HG03521 (cell line): ENCODE results near the gene EMCN.

Experiments
- ATAC-seq: cut with Tn5 transposase; IDR thresholded peaks from one replicate; pipeline ENCODE4 v1.9.1; 2021; ENCODE audit warnings: mild to moderate bottlenecking, moderate library complexity; ENCODE audit not compliant: unreplicated experiment

The EMCN gene

DNA sequence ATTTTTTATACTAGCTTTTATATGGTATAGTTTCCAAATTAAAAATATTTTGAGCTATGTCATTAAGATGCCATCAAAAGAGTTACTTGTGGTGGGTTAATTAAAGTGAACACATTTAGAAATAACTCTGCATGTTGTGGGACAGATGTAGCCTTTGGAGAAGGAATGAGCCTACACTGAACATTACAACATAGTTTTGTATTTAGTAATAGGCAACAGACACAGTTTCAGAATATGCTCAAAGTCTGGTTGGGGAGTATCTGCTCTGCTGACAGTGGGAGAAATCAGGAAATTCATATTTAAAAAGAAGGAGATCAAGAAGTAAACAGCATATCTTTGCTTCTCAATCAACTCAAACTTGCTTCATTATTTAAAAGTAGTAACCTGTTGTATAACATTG, 23.7 kb downstream of the EMCN start:
- ATAC-seq, result no peak

DNA sequence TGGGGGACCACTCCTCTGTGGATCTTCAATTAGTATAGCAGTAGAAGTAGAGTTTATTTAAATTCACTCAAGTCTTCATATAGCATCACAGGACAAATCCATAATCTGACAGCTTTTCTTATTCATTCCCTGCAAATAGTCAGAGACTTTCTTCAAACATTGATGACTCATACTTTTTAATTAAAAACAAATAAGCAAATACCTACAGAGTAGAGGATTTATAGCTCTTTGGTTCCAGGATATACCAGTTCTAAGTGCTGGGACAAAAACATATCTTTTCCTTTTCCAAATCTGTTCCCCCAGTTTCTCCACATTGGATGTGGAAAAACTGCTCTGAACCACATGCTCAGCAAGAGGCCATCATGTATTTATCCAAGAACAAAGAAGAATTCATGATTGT, 24.1 kb downstream of the EMCN start:
- ATAC-seq, result no peak

DNA sequence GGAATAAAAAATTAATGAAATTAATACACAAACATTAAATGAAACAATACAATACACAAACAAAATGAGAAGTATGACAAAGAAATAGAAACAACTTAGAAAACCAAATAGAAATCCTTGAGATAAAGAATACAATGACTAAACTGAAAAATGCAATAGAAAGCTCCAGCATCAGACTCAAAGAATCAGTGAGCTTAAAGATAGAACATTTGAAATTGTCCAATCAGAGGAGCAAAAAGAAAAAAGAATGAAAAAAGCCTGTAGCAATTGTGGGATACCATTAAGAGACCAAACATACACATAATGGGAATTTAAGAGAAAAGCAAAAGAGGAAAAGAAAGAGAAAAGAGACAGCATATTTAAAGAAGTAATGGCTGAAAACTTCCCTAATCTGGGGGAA, 25.7 kb downstream of the EMCN start:
- ATAC-seq, result no peak

DNA sequence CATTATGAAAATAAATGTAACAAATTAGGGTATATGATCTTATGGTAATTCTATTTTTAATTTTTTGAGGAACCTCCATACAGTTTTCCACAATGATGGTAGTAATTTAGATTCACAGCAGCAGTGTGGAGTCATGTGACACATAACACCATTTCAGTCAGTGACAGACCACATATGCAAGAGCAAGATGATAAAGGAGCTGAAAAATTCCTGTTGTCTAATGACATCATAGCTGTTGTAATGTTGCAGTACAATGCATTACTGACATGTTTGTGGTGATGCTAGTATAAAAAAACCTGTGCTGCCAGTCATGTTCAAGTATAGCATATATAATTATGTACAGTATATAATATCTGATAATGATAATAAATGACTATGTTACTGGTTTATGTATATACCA, 28.5 kb downstream of the EMCN start:
- no peak for ATAC-seq

DNA sequence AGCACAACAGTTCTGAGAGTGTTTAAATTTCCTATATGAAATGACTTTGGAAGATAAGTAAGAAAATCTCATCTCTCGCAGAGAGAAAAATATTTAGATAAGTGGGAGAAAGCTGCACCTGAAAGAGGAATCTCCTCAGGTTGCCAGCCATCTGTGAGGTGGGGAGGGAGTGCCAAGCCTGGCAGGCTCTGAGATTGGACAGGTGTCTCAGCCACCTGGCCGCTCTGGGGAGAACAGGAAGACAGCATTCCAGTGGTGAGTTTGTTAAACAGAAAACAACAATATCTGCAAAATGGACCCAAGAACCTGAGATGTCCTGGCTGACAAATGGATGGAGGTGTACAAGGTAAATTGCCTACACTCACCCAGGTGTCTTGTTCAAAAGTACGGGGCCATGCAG, 31.3 kb downstream of the EMCN start:
- no peak for ATAC-seq

DNA sequence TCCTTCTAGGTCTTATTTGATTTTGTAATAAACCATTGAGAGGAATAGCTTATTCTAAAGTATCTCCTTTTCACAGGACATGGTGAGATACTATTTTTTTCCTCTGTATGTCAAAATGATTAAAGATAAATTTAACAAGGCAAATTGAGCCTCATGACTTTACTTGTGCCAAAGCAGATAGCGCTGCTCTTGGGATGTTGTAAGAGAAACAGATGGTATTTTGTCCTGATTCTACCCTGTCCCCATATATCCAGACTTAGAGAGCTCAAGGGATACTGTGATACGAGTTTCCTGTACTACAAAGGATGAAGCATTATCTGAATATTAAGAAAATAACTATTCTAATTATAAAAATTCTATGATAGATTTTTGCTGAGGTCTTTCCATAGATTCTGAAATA, 34.0 kb downstream of the EMCN start:
- no peak for ATAC-seq

DNA sequence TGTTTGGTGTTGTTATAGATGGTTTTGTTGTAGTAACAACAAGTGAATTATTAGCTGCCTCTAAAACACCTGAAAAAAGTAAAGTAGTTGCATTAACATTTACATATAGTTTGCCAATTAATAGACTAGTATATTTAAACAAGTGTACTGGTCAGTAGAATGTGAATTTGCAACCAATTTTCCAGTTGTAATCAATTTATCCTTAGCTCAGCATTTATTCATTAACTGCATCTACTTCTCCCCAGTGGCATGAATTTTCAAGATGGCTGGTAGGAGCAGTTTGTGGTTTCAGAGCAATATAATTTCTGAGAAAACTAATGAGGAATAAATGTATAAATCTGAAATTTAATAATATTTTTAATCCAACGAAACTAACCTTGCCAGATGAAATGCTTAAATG, 37.9 kb downstream of the EMCN start:
- ATAC-seq, result no peak

DNA sequence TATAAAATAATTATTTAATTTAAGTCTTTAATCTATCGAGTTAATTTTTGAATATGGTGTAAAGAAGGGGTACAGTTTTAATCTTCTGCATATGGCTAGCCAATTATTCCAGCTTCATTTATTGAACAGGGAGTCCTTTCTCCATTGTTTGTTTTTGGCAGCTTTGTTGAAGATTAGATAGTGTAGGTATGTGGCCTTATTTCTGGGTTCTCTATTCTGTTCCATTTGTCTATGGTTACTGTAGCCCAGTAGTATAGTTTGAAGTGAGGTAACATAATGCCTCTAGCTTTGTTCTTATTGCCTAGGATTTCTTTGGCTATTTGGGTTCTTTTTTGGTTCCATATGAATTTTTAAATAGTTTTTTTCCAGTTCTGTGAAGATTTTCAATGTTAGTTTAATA, 48.3 kb downstream of the EMCN start:
- ATAC-seq, result no peak

DNA sequence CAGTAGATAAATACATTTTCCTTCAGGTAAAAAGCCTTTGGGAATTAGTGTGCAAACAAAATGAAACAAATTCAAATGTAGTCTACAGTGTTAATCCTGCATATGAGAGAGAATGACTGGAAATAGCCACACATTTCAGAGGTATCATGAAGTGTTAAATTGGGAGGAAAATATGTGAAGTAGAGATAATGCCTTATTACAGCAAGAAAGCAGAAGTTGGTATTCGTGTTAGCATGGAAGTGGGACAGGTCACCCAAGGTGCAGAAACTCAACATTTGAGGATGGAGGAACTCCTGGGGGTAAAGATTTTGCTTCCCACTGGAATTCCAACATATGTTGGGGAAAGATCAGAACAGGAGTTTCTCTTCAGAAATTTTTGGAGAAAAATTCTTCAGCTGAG, 51.3 kb downstream of the EMCN start:
- no peak for ATAC-seq

DNA sequence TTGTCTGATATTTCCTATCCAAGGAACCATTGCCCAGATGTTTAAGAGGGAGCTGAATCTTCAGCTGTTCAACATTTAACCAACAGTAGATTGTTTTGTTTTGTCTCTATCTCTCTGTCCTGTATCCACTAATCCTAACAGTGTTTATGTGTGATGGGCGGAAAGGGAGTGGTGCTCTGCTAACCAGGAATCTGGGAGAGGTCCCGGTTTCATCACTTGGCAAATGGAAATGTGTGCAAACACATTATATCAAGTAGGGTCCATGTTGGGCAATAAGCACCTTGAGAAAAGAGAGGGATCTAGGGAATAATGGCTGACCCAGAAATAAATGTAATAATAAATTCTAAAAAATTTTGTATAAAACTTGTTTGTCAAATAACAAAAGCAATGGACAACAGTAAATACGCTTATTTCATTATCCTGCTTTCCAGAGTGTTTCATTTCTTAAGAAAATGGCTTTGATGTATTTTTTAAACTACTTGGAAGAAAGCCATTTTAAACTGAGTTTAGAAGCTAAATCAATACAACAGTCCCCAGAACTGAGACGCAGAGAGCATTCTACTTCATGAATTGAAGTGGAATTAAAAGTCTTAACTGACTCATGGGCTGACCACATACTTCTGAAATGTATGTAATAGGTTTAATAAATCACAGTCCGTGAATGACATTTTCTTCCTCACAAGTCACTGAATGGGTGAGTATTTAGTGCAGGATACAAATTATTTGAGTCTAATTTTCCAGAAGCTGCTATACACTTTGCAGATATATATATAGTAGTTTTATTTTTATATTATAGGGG, 55.8 kb downstream of the EMCN start:
- no peak for ATAC-seq

DNA sequence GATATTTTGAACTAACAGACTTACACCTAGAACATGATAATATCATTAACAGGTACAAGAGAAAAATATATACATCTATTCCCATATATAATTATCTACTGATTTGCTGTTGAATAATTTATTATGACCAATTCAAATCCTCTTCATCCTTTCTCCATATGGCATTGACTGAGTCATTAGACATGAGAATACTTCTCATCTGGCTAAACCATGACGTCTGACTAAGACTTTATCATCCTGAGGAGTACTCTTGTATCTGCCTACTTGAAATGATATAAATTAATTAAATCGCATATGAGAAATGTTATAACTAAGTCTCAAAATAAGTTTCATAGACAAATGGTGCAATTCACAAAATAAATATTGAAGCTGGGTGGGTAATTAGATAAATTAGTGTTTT, 67.4 kb downstream of the EMCN start:
- ATAC-seq, result no peak

DNA sequence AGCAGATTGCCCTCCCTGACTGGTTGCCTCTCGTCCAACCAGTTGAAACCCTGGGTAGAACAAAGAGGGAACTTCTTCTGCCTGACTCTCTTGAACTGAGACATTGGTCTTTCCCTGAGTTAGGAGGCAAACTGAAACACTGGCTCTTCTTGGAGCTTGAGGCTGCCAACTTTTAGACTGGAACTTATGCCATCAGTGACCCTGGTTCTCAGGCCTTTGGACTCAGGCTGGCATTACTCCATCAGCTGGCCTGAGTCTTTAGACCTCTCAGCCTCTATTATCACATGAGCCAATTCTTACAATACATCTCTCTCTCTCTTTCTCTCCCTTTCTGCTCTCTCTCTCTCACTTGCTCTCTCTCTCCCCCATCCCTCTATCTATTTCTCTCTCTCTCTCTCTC, 86.4 kb downstream of the EMCN start:
- ATAC-seq, result no peak

DNA sequence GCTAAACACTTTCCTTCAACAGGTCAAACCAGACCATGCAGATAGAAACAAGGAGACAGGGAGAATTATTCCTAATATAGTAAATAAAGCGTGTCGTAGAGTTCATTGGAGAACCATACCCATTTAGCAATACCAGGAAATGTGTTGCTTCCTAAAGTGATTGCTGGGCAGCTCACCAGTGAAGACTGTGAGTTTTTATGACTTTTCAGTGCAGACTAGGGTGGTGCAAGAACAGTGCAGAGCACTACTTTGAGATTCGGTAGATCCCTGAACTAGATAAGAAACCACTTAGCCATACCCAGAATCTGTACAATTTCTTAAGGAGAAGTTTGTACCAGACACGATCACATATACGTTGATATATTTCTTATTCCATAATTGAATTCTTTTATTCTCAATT, 87.4 kb downstream of the EMCN start:
- no peak for ATAC-seq

DNA sequence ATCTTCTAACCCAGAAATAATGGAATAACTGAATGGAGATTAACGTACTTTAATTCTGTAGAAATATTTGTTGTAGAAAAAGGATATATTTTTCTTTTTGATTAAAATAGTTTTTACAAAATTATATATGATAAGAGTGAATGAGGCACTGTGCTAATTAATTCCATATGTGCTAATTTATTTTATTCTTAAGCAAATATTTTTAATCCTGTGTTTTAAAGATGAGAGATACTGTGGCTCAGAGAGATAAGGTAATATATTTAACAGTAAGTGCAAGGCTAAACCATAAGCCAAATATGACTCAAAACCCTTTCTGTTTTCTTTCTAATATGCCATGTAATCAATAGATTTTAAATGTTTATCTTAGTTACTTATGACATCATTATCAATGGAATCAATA, 88.2 kb downstream of the EMCN start:
- ATAC-seq, result no peak

DNA sequence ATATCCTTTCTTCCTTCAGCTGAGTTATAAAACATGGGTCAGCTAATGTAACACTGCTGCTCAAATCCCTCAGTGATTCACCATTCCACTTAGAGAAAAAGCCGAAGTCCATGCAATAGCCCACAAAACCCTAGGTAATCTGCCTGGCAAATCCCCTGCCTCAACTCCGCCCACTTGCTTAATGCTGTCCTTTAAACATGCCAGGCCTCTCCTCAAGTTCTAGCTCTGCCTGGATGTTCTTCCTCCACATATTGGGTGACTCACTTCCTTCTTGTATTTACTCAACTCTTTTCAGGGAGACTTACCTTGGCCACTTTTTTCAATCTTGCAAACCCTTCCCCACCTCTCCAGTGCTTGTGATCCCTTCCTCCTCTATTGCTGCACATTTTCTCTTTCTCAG, 89.8 kb downstream of the EMCN start:
- ATAC-seq, result no peak

DNA sequence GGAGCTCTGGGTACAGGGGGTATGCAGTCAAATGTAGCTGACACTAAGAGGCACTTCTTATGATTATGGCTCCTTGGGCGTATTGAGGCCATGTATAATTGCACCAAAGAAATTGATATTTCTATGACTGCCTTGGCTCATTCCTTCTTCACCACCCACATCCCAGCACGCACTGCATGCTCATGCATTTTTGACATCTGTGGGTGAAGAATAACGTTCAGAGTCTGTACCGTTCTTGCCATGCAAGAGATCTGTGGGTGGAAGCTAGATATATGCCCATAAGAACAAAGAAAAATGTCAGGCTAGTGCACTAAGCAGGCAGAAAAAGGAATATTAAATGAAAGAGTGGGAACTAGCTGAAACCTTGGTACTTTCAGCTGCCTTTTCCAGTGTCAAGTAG, 93.4 kb downstream of the EMCN start:
- no peak for ATAC-seq

DNA sequence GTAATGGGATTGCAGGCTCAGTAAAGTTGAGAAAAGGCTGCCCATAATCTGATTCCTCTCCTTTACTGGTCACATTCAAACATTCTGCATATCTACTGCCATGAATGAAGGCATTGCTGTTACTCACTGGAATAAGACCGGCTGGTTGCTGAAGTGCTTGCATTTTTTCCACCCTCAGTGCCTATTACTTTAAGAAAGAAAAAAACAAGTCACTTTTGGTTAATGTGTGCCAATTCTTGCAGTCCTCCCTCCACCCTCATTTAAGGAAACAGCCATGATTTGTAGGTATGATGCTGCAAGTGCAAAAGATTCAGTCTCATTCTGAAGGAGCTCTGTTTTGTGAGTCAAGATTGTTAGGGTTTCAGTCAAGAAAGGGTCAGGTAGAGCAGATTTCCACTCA, 94.9 kb downstream of the EMCN start:
- no peak for ATAC-seq

DNA sequence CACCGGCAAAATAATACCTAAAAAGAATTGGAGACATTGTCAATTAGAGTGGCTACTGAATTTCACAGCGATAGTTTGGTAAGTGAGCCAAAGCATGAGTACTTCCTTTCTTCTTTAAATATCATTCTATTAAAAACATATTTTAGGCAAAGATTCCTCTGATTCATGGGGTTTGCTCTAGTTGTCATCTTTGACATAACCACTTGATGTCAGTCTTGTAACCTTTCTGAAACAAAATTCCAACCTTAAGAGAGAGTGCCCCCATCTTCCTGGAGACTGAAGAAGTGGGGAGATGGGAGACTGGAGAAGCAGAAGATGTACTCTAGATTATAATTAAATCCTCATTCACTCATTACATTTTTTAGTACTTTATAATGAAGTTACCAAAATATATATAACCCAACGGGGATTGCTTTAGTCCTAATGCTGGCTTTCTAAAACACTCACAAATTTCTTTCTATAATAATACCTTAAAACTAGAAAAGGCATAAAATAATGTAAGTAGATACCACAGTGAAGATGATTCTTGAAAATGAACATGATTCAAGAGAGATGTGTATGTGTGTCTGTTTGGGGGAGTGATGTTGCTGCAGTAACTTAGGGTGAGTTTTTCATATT, 96.4 kb downstream of the EMCN start:
- no peak for ATAC-seq

DNA sequence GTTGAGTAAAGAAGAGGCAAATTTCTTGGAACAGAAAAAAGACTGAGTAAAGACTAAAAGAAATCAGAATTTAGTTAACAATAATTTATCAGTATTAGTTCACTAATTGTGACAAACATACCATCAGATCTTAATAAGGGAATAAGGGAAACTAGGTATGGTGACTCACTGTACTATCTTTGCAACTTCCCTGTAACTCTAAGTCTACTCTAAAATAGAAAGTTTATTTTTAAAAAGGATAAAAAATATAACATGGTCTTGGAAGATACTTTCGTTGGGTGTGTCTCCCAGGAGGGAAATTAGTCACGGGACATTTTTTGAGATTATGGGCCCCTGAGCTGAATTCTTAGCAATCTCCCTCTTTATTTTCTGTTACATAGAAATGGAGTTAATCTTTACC, 97.3 kb downstream of the EMCN start:
- no peak for ATAC-seq

DNA sequence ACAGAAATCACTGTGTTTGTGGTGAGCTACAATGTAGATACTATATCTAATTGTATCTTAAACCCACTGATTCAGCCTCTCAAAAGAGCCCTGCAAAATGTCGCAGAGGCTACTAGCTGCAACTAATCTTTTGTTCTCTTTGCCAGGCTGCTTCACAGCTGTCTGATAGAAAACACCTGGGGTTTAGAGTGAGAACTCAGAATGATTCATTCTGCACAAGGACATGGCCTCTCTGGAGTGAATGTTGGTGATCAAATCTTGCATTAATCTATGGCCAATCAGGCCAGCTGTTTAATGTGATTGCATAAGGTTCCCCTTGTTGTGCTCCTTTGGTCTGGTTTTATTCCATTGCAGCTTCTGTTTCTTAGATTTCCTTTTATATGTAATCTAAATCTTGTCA, 100.3 kb downstream of the EMCN start:
- no peak for ATAC-seq

DNA sequence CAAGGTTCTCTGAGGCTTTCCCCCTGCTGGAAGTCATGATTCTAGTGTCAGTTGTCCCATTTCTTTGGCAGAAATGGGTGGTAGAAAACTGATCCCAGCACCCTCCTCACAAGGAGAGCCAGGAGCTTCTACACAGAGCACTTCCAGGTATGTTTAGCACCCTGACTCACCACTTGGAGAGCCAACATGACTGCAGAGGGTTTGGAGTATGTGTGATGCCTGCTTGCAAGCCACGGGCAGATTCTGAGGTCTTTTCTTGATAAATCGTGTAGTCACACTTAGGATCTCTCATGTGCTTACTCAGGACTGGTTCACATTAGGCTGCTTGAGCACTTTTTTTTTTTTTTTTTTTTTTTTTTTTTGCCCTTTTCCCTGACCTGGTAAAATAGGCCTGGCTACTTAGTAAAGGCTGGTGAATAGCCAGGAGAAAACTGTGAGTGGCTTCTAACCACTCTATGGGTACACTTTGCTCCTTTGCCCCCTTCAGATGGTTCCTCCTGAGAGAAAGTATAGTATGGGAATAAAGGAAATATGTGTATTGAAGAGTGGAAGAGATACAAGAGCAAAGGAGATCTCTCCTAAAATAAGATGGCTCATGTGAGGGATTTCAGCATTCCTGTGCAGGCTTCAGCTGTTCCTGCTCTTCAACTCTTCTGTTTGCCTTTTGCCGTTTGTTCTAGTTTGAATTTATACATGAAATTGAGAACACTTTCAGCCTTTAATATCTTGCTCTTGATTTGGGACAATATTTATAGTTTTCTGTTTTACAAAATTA, 103.6 kb downstream of the EMCN start:
- no peak for ATAC-seq

DNA sequence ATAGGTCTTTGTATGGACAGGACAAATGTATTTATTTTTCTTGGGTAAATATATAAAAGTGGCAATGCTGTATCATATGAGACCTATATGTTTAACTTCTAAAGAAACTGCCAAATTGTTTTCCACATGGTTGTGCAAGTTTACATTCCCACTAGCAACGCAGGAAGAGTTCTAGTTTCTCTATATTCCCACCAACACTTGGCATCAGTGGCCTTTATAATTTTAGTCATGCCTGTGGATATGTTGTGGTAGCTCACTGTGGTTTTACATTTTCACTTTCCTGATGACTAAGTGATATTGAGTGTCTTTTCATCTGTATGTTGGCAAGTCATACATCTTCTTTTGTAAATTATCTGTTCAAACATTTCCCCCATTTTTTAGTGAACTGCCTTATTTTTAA, 126.0 kb downstream of the EMCN start:
- ATAC-seq, result no peak
